Occipital lobe (tissue), 3 donors: ENCODE measurements around the gene CCNG1. TPM values are rescaled to one million over a fixed set of nuclear protein-coding genes. Genes with fewer than 3 reads are reported as not detected.

ENCODE experiments used
- DNase-seq: peaks from one replicate; lab custom pipeline; 2025; lab: John Stamatoyannopoulos, UW
- small RNA-seq: library from RNA; depleted of rRNA; stranded (forward); fragments of <200 nt; gene quantifications from one replicate; pipeline ENCODE3, GENCODE V24; 2014
- total RNA-seq: library from RNA; depleted of rRNA; stranded (reverse); fragments of >200 nt; gene quantifications from one replicate; pipeline ENCODE4 v1.2.3, GENCODE V29; 2014

The CCNG1 gene
- total RNA-seq, 1 donor from 2014 or later: 145 TPM

GRCh38 chr5:163489055-163489744 is 51.8 kb downstream of the CCNG1 start:
- DNase-seq: no peak

DNA sequence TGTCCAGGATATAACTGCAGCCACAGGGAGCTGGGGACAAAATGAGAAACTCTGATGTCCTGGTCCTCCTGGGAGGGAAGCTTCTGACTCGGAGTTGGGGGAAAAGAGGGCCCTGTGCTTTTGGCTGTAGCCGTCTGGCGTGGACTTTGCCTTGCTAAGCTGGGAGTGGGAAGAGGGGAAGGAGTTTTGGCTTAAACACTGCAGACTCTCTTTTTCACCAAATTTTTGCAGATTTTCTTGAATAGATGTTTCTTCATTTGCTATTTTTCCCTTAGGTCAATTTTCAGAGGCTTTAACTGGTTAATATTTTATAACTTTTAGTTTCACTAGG is 52.3 kb downstream of the CCNG1 start:
- DNase-seq: no peak

Small RNAs within 50 kb of the gene (small RNA-seq; reads per million reads assigned to genes)
- not detected for gene AC008723.1

Other genes starting within 250 kb of the CCNG1 start
- gene NUDCD2, start 22.5 kb downstream of the CCNG1 start, total RNA-seq: 25.1 TPM
- gene HMMR, start 23.0 kb downstream of the CCNG1 start, total RNA-seq: 3.0 TPM
- gene MAT2B, start 68.0 kb downstream of the CCNG1 start, total RNA-seq: 47.7 TPM